Measurements from ENCODE around the gene KLHL36.

DNA sequence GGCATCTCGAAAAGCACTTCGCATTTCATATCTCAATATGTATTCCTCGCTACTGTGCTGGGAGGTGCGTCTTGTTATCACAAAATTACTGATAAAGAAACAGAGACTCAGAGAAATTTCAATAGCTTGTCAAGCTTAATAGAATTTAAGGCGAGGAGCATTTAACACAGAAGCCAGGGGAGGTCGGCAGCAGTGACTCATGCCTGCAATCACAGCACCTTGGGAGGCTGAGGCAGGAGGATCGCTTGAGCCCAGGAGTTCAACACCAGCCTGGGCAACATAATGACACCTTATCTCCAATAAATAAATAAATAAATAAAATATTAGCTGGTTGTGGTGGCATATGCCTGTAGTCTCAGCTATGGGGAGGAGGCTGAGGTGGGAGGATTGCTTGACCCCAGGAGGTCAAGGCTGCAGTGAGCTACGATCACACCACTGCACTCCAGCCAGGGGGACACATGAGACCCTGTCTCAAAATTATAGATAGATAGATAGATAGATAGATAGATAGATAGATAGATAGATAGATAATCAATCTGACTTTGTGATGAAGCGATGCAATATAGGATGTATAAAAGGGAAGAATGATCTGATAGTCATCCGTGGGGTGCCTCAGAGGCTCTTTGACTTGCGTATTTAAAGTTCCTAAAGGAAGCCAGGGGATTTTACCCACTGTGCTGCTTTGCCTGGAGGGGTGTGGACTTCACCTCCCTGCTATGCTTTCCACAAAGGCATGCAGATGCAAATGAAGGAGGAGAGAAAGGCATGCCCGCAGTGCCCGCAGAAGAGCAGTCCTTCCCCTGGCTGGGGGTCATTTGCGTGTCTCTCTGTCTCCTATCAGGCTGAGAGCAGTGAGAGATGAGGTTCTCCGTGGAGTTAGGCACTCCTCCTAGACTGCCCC, 35.6 kb downstream of the KLHL36 start:
- TF ChIP-seq, protein P1, sequence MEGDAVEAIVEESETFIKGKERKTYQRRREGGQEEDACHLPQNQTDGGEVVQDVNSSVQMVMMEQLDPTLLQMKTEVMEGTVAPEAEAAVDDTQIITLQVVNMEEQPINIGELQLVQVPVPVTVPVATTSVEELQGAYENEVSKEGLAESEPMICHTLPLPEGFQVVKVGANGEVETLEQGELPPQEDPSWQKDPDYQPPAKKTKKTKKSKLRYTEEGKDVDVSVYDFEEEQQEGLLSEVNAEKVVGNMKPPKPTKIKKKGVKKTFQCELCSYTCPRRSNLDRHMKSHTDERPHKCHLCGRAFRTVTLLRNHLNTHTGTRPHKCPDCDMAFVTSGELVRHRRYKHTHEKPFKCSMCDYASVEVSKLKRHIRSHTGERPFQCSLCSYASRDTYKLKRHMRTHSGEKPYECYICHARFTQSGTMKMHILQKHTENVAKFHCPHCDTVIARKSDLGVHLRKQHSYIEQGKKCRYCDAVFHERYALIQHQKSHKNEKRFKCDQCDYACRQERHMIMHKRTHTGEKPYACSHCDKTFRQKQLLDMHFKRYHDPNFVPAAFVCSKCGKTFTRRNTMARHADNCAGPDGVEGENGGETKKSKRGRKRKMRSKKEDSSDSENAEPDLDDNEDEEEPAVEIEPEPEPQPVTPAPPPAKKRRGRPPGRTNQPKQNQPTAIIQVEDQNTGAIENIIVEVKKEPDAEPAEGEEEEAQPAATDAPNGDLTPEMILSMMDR (IDR thresholded peaks at IDR 0.05) = no peak
- no peak for TF ChIP-seq POLR2A (IDR thresholded peaks at IDR 0.05)

All from lower leg skin (tissue), 3 donors.